Measurements from ENCODE around the gene WHRN. TPM values are rescaled to one million over a fixed set of nuclear protein-coding genes. Genes with fewer than 3 reads are reported as not detected.

The WHRN gene
- total and polyA plus RNA-seq, 7 experiments from 2014 or later = 0.12 to 24.0 (median 2.5) TPM; not detected in 1

- H3K27ac ChIP-seq (ENCODE audit: low read depth, low read length) = no peak overlapping the region
- ATAC-seq (no peak), DNase-seq (no peak)
- H3K27ac Mint-ChIP-seq = peak overlapping the region in 2 of 9 donors; percentile 28 to 32
- intact Hi-C loops (cut with micrococcal nuclease) = loop anchor here (10.0 kb wide), 2 partner anchors 347 to 403 kb away; partner anchors contain the start of gene COL27A1 (in 1 of the 2)
- H3K4me1 ChIP-seq (ENCODE audit: control insufficient read depth in 2 of 2, insufficient read depth in 2 of 2, low read length in 2 of 2) = peaks cover 16 to 33% of the 10 kb centered on the region in 2 donors
- H3K9me3 ChIP-seq (ENCODE audit: control insufficient read depth in 2 of 3, low read length in 3 of 3) = no peaks in the 10 kb centered on the region
- H3K9me3 Mint-ChIP-seq = peaks cover 0 to 2% (median 0%) of the 10 kb centered on the region in 11 donors
- CTCF ChIA-PET = interaction anchor here (1.5 kb wide), 1 partner anchor 96 kb away, joined by 4 read pairs; no protein-coding TSS in a partner anchor
- H3K36me3 ChIP-seq (ENCODE audit: control insufficient read depth in 2 of 3, insufficient read depth in 3 of 3, low read length in 3 of 3) = no peaks in the 10 kb centered on the region
- no peak overlapping the region for H3K4me3 ChIP-seq (ENCODE audit: low read length)
- H3K36me3 Mint-ChIP-seq = no peaks in the 10 kb centered on the region
- POLR2A ChIA-PET = no interaction called here
- peak overlapping the region in 2 of 10 donors; percentile 37 to 51 for H3K4me3 Mint-ChIP-seq
- H3K4me1 Mint-ChIP-seq = peaks cover 8 to 32% (median 23%) of the 10 kb centered on the region in 7 donors
- peaks cover 0 to 69% (median 0%) of the 10 kb centered on the region in 5 donors for H3K27me3 Mint-ChIP-seq
- H3K27me3 ChIP-seq (ENCODE audit: control insufficient read depth in 2 of 2, insufficient read depth in 2 of 2, low read length in 2 of 2) = no peaks in the 10 kb centered on the region
Measured at GRCh38 chr9:114501796-114502682, 3.2 kb downstream of the WHRN start.

- Mint-ChIP-seq H3K4me3 (no peak overlapping the region), H3K9me3 (no peaks in the 10 kb centered on the region), H3K4me1 (peaks cover 5 to 32% (median 22%) of the 10 kb centered on the region in 7 donors), H3K27me3 (peaks cover 0 to 63% (median 0%) of the 10 kb centered on the region in 5 donors), H3K36me3 (no peaks in the 10 kb centered on the region), H3K27ac (no peak overlapping the region)
- H3K4me1 ChIP-seq (ENCODE audit: control insufficient read depth in 2 of 2, insufficient read depth in 2 of 2, low read length in 2 of 2) = peaks cover 13 to 28% of the 10 kb centered on the region in 2 donors
- ChIA-PET CTCF (interaction anchor here (1.2 to 1.5 kb wide), 2 partner anchors 95 kb away, joined by 3 to 4 read pairs; no protein-coding TSS in a partner anchor), POLR2A (interaction anchor here (1.1 kb wide), 1 partner anchor 113 kb away, joined by 3 read pairs; the partner anchor contains the start of gene AKNA)
- intact Hi-C loops (cut with micrococcal nuclease) = loop anchor here (10.0 kb wide), 2 partner anchors 346 to 404 kb away; partner anchors contain the start of gene COL27A1 (in 1 of the 2)
- H3K27ac ChIP-seq (ENCODE audit: low read depth, low read length) = no peak overlapping the region
- DNase-seq (no peak), ATAC-seq (no peak)
- no peak overlapping the region for H3K4me3 ChIP-seq (ENCODE audit: low read length)
- H3K36me3 ChIP-seq (ENCODE audit: control insufficient read depth in 2 of 3, insufficient read depth in 3 of 3, low read length in 3 of 3) = no peaks in the 10 kb centered on the region
- no peaks in the 10 kb centered on the region for H3K27me3 ChIP-seq (ENCODE audit: control insufficient read depth in 2 of 2, insufficient read depth in 2 of 2, low read length in 2 of 2)
- H3K9me3 ChIP-seq (ENCODE audit: control insufficient read depth in 2 of 3, low read length in 3 of 3) = no peaks in the 10 kb centered on the region
Measured at GRCh38 chr9:114500697-114501292, 4.5 kb downstream of the WHRN start.

GRCh38 chr9:114499941-114500696 is 5.2 kb downstream of the WHRN start:
- no peaks in the 10 kb centered on the region for H3K9me3 ChIP-seq (ENCODE audit: control insufficient read depth in 2 of 3, low read length in 3 of 3)
- H3K4me1 ChIP-seq (ENCODE audit: control insufficient read depth in 2 of 2, insufficient read depth in 2 of 2, low read length in 2 of 2) = peaks cover 11 to 26% of the 10 kb centered on the region in 2 donors
- Mint-ChIP-seq H3K9me3 (no peaks in the 10 kb centered on the region), H3K4me3 (no peak overlapping the region), H3K27ac (no peak overlapping the region), H3K36me3 (no peaks in the 10 kb centered on the region), H3K4me1 (peaks cover 5 to 31% (median 20%) of the 10 kb centered on the region in 7 donors), H3K27me3 (peaks cover 0 to 63% (median 0%) of the 10 kb centered on the region in 5 donors)
- no peak overlapping the region for H3K4me3 ChIP-seq (ENCODE audit: low read length)
- POLR2A ChIA-PET = interaction anchor here (1.1 kb wide), 1 partner anchor 113 kb away, joined by 3 read pairs; the partner anchor contains the start of gene AKNA
- intact Hi-C loops (cut with micrococcal nuclease) = loop anchor here (10.0 kb wide), 2 partner anchors 345 to 405 kb away; partner anchors contain the start of gene COL27A1 (in 1 of the 2)
- no peaks in the 10 kb centered on the region for H3K36me3 ChIP-seq (ENCODE audit: control insufficient read depth in 2 of 3, insufficient read depth in 3 of 3, low read length in 3 of 3)
- DNase-seq (no peak), ATAC-seq (no peak)
- CTCF ChIA-PET = interaction anchor here (1.2 kb wide), 2 partner anchors 13 to 95 kb away, joined by 3 to 4 read pairs; no protein-coding TSS in a partner anchor
- no peak overlapping the region for H3K27ac ChIP-seq (ENCODE audit: low read depth, low read length)
- no peaks in the 10 kb centered on the region for H3K27me3 ChIP-seq (ENCODE audit: control insufficient read depth in 2 of 2, insufficient read depth in 2 of 2, low read length in 2 of 2)

GRCh38 chr9:114499528-114499927 is 5.7 kb downstream of the WHRN start:
- Histone ChIP-seq H3K36me3 (ENCODE audit: control insufficient read depth in 2 of 3, insufficient read depth in 3 of 3, low read length in 3 of 3) (no peaks in the 10 kb centered on the region), H3K27me3 (ENCODE audit: control insufficient read depth in 2 of 2, insufficient read depth in 2 of 2, low read length in 2 of 2) (no peaks in the 10 kb centered on the region), H3K4me3 (ENCODE audit: low read length) (no peak overlapping the region), H3K4me1 (ENCODE audit: control insufficient read depth in 2 of 2, insufficient read depth in 2 of 2, low read length in 2 of 2) (peaks cover 11 to 26% of the 10 kb centered on the region in 2 donors), H3K9me3 (ENCODE audit: control insufficient read depth in 2 of 3, low read length in 3 of 3) (no peaks in the 10 kb centered on the region), H3K27ac (ENCODE audit: low read depth, low read length) (no peak overlapping the region)
- ChIA-PET POLR2A (interaction anchor here (1.1 kb wide), 1 partner anchor 112 kb away, joined by 3 read pairs; the partner anchor contains the start of gene AKNA), CTCF (interaction anchor here (1.2 kb wide), 2 partner anchors 12 to 94 kb away, joined by 3 to 4 read pairs; no protein-coding TSS in a partner anchor)
- H3K4me3 Mint-ChIP-seq = no peak overlapping the region
- H3K9me3 Mint-ChIP-seq = no peaks in the 10 kb centered on the region
- H3K4me1 Mint-ChIP-seq = peaks cover 5 to 31% (median 20%) of the 10 kb centered on the region in 7 donors
- no peaks in the 10 kb centered on the region for H3K36me3 Mint-ChIP-seq
- intact Hi-C loops (cut with micrococcal nuclease) = no loop called here
- no peak for ATAC-seq
- peaks cover 0 to 66% (median 0%) of the 10 kb centered on the region in 5 donors for H3K27me3 Mint-ChIP-seq
- no peak for DNase-seq
- H3K27ac Mint-ChIP-seq = peak overlapping the region in 1 of 9 donors; percentile 11

GRCh38 chr9:114497727-114498382 is 7.4 kb downstream of the WHRN start:
- Histone ChIP-seq H3K27ac (ENCODE audit: low read depth, low read length) (no peak overlapping the region), H3K4me1 (ENCODE audit: control insufficient read depth in 2 of 2, insufficient read depth in 2 of 2, low read length in 2 of 2) (peaks cover 11% of the 10 kb centered on the region in 2 donors), H3K27me3 (ENCODE audit: control insufficient read depth in 2 of 2, insufficient read depth in 2 of 2, low read length in 2 of 2) (no peaks in the 10 kb centered on the region), H3K4me3 (ENCODE audit: low read length) (no peak overlapping the region), H3K36me3 (ENCODE audit: control insufficient read depth in 2 of 3, insufficient read depth in 3 of 3, low read length in 3 of 3) (no peaks in the 10 kb centered on the region), H3K9me3 (ENCODE audit: control insufficient read depth in 2 of 3, low read length in 3 of 3) (no peaks in the 10 kb centered on the region)
- Mint-ChIP-seq H3K9me3 (no peaks in the 10 kb centered on the region), H3K4me1 (peaks cover 5 to 25% (median 19%) of the 10 kb centered on the region in 7 donors), H3K4me3 (peak overlapping the region in 1 of 10 donors; percentile 33), H3K36me3 (no peaks in the 10 kb centered on the region), H3K27me3 (peaks cover 0 to 52% (median 0%) of the 10 kb centered on the region in 5 donors), H3K27ac (peak overlapping the region in 4 of 9 donors; percentile 9 to 88 (median 36))
- intact Hi-C loops (cut with micrococcal nuclease) = no loop called here
- ATAC-seq (no peak), DNase-seq (no peak)
- ChIA-PET CTCF (interaction anchor here (0.8 to 1.4 kb wide), 3 partner anchors 10 to 155 kb away, joined by 3 to 6 read pairs (median 4); no protein-coding TSS in a partner anchor), POLR2A (interaction anchor here (0.7 kb wide), 1 partner anchor 97 kb away, joined by 3 read pairs; no protein-coding TSS in a partner anchor)

Measured in naive thymus-derived CD4-positive, alpha-beta T cell (primary cell).